Measurements from ENCODE around the gene GAS2L3.

Gene GAS2L3

DNA sequence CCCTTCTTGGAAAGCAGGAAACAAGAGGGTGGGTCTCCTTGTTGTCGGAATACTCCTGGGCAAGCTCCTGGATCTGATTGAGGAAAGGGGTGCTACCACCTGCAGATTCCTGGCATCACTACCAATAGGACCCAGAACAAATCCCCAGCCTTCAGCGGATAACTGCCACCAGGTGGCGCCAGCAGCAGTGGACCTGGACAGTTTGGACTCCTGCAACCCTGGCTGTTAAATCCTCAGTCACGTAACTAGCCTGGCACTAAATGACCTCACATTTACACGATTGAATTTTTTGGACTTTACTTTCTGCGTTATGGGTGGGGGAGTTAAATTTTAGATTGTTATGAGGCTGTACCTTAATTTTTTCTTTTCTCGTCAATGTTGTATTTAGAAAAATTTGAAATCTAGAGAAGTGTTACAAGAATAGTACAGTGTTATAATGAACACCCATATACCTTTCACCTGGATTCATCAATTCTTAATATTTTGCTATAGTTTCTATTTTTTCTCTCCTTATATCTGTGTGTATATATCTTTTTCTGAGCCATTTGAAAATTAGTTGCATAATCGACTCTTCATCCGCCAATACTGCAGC, 95.6 kb downstream of the GAS2L3 start:
- DNase-seq: peak; percentile 72 to 81

DNA sequence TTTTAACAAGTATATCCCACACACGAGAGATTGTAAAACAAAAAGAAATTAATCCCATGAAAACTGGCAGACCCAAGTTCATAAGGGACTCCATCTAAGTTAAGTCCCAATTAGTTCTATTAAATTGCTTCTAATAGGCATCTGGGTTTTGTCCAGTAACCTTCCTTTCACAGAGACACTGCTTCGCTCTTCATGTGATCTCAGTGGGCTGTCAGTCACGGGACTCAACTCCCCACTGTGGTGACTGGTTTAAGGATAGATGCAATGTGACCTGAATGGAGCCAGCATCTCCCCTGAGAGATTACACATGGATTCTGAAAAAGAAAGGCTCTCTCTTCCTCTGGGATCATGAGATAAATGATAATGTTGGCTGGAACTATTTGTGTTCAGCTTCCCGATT, 96.4 kb downstream of the GAS2L3 start:
- no peak for DNase-seq

- DNase-seq: no peak
Observed at GRCh38 chr12:100671396-100672074, 98.1 kb downstream of the GAS2L3 start.

- DNase-seq: peak in 1 of 2 experiments; percentile 7
Observed at GRCh38 chr12:100672075-100672592, 98.7 kb downstream of the GAS2L3 start.

DNA sequence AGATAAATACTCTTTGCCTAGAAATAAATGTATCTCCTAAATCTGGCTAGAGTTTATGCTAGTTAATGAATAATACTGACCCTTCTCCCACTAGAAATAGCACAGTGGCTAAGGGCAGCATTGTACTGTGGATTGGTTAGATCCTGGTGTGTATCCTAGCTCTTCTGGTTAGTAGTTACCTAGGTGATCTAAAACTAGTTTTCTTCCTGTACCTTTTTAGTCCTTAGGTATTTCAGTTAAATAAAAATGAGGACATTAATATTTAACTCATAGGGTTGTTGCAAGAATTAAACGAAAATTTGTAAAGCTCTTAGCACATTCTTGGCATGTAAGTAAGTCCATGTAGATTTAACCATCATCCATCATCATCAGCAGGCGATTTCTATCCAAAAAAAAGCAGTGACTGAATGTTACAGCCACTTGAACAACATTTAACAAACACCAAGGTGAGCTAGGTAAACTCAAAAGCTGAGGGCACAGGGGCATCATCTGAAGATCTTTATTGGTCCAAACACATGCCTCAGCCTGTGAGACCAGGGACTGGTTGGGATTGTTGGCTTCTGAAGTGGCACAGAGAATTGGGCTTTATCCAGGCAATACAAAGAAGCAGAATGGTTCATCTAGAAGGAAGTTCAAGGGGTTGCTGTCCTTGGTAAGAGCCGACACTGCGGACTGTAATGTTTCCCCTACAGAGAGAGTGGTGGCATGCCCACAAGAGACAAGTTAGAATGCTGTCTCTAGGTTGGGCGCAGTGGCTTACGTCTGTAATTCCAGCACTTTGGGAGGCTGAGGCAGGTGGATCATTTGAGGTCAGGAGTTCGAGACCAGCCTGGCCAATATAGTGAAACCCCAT, 100.8 kb downstream of the GAS2L3 start:
- DNase-seq: no peak

Measured in NCI-H187 (cell line).